ENCODE data around the gene ST3GAL3. TPM values are rescaled to one million over a fixed set of nuclear protein-coding genes. Genes with fewer than 3 reads are reported as not detected.

The ST3GAL3 gene
- total RNA-seq, 1 experiment from 2014 or later, result 26.0 TPM

- Histone ChIP-seq H3K9me3 (ENCODE audit: control insufficient read depth, insufficient read depth, low read depth, low read length) (no peaks in the 10 kb centered on the region), H3K4me3 (ENCODE audit: low read depth in 2 of 2, low read length in 2 of 2) (no peak overlapping the region), H3K4me1 (ENCODE audit: control insufficient read depth, insufficient read depth, low read length) (peaks cover 44% of the 10 kb centered on the region), H3K27me3 (ENCODE audit: control insufficient read depth, insufficient read depth, low read length) (no peaks in the 10 kb centered on the region), H3K36me3 (ENCODE audit: control insufficient read depth, insufficient read depth, low read length) (peaks cover 6% of the 10 kb centered on the region; the same call in 1 of the 2 replicates), H3K27ac (ENCODE audit: low read length) (no peak overlapping the region)
- BruUV-seq (replicated peaks), result no TSS peak
- TF ChIP-seq SIN3A (IDR thresholded peaks at IDR 0.05; ENCODE audit: borderline replicate concordance, insufficient read depth, low read depth, low read length) (no peak), POLR2AphosphoS5 (IDR thresholded peaks at IDR 0.05; ENCODE audit: low read depth, low read length) (no peak), CTCF (IDR thresholded peaks at IDR 0.05) (no peak), REST (IDR thresholded peaks at IDR 0.05; ENCODE audit: insufficient read depth in 1 of 2, low read depth in 2 of 2, low read length in 1 of 2) (no peak), TCF7L2 (IDR thresholded peaks at IDR 0.05; ENCODE audit: low read depth, low read length) (no peak)
- in situ Hi-C loops (cut with HindIII; ENCODE audit: low pct_unique_long_range_greater_than_20kb, low sequenced_read_pairs) (no loop called here), intact Hi-C loops (cut with micrococcal nuclease; ENCODE audit: unreplicated experiment) (no loop called here)
- no peak for DNase-seq (ENCODE audit: low read depth, low spot score)
- POLR2A ChIA-PET, result no interaction called here
- ATAC-seq, result no peak
- CTCF ChIA-PET, result no interaction called here
These were observed 269.6 kb downstream of the ST3GAL3 start for GRCh38 chr1:43976890-43977289.

DNA sequence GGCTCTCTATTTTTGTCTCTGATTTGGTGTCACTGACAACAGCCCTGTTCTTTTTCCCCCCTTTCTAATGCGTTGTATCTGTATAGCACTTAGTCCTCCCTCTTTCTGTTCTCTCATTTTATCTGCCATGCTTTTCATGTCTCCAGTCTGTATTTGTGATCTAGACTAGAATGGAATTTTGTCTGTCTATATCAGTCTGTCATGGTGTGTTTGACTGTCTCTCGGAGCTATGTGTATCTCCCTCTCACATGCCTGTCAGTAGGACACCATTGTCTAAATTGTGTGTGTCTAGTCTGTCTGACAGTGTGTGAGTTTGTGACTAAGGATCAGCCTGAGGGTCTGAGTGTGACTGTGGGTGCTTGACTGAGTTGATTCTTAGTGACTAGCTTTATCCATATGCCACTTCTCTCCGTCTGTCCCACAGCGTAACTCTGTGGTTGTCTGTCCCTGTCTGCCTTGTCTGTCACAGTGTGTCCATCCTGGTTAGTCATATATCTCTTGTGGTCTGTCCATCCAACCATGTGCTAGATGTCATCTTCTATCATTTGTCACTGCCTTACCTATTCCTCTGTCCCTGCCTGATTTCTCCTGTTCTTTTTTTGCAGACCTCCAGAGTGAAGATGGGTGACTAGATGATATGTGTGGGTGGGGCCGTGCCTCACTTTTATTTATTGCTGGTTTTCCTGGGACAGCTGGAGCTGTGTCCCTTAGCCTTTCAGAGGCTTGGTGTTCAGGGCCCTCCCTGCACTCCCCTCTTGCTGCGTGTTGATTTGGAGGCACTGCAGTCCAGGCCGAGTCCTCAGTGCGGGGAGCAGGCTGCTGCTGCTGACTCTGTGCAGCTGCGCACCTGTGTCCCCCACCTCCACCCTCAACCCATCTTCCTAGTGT is 270.3 kb downstream of the ST3GAL3 start:
- intact Hi-C loops (cut with micrococcal nuclease; ENCODE audit: unreplicated experiment) (no loop called here), in situ Hi-C loops (cut with HindIII; ENCODE audit: low pct_unique_long_range_greater_than_20kb, low sequenced_read_pairs) (no loop called here)
- no peak for TF ChIP-seq POLR2AphosphoS5 (IDR thresholded peaks at IDR 0.05; ENCODE audit: low read depth, low read length)
- no peak for TF ChIP-seq REST (IDR thresholded peaks at IDR 0.05; ENCODE audit: insufficient read depth in 1 of 2, low read depth in 2 of 2, low read length in 1 of 2)
- no peak for TF ChIP-seq SIN3A (IDR thresholded peaks at IDR 0.05; ENCODE audit: borderline replicate concordance, insufficient read depth, low read depth, low read length)
- ChIA-PET CTCF (no interaction called here), POLR2A (no interaction called here)
- H3K4me3 ChIP-seq (ENCODE audit: low read depth in 2 of 2, low read length in 2 of 2), result peak overlapping the region in 1 of 2 experiments; percentile 8; a peak in 2 of 4 replicates
- no peak for ATAC-seq
- no TSS peak for BruUV-seq (replicated peaks)
- no peak overlapping the region; the same call in 1 of the 2 replicates for H3K27ac ChIP-seq (ENCODE audit: low read length)
- DNase-seq (ENCODE audit: low read depth, low spot score), result no peak
- peaks cover 4% of the 10 kb centered on the region; the same call in 1 of the 2 replicates for H3K36me3 ChIP-seq (ENCODE audit: control insufficient read depth, insufficient read depth, low read length)
- H3K9me3 ChIP-seq (ENCODE audit: control insufficient read depth, insufficient read depth, low read depth, low read length), result no peaks in the 10 kb centered on the region
- H3K4me1 ChIP-seq (ENCODE audit: control insufficient read depth, insufficient read depth, low read length), result peaks cover 44% of the 10 kb centered on the region
- no peaks in the 10 kb centered on the region for H3K27me3 ChIP-seq (ENCODE audit: control insufficient read depth, insufficient read depth, low read length)
